Smooth muscle cell (in vitro differentiated cells): ENCODE results near the gene NOTCH1. TPM values are rescaled to one million over a fixed set of nuclear protein-coding genes. Genes with fewer than 3 reads are reported as not detected.

ENCODE experiments used
- DNase-seq: peaks from one replicate; lab custom pipeline; 2025; ENCODE audit not compliant: unreplicated experiment; lab: John Stamatoyannopoulos, UW
- H2AFZ ChIP-seq: fragments of 200-600 bp; sonication (generic); 2 replicates; pipeline ENCODE4 v1.6.0; 2016; ENCODE audit warnings: antibody characterized with exemption, low read depth, mild to moderate bottlenecking
- H3F3A ChIP-seq: fragments of 200-600 bp; sonication (generic); 2 replicates; pipeline ENCODE4 v1.6.0; 2017; ENCODE audit warnings: antibody characterized with exemption, low read depth
- H3K27ac ChIP-seq: fragments of 200-600 bp; sonication (generic); 2 replicates; pipeline ENCODE4 v1.5.1; 2016; ENCODE audit warnings: low read depth, mild to moderate bottlenecking
- H3K27me3 ChIP-seq: fragments of 200-600 bp; sonication (generic); 2 replicates; pipeline ENCODE4 v1.6.1; 2016; ENCODE audit warnings: low read depth, mild to moderate bottlenecking
- H3K36me3 ChIP-seq: fragments of 200-600 bp; sonication (generic); 2 replicates; pipeline ENCODE4 v1.5.1; 2016; ENCODE audit warnings: low read depth
- H3K4me1 ChIP-seq: fragments of 200-600 bp; sonication (generic); 2 replicates; pipeline ENCODE4 v1.5.1; 2016; ENCODE audit warnings: low read depth
- H3K4me2 ChIP-seq: fragments of 200-600 bp; sonication (generic); 2 replicates; pipeline ENCODE4 v1.6.0; 2016; ENCODE audit warnings: mild to moderate bottlenecking
- H3K4me3 ChIP-seq: fragments of 200-600 bp; sonication (generic); 2 replicates; pipeline ENCODE4 v1.5.1; 2016; ENCODE audit warnings: mild to moderate bottlenecking
- H3K79me2 ChIP-seq: fragments of 200-600 bp; sonication (generic); 2 replicates; pipeline ENCODE4 v1.6.0; 2016; ENCODE audit warnings: low read depth, mild to moderate bottlenecking
- H3K9ac ChIP-seq: fragments of 200-600 bp; sonication (generic); 2 replicates; pipeline ENCODE4 v1.6.0; 2016; ENCODE audit warnings: low read depth
- H3K9me3 ChIP-seq: fragments of 200-600 bp; sonication (generic); replicated peaks from 2 replicates; pipeline ENCODE4 v1.5.1; 2016; ENCODE audit warnings: low read depth
- H4K20me1 ChIP-seq: fragments of 200-600 bp; sonication (generic); 2 replicates; pipeline ENCODE4 v1.6.0; 2016; ENCODE audit warnings: low read depth
- WGBS: methylation state at CpG from one replicate; pipeline ENCODE4 v1.1.7; 2016; ENCODE audit warnings: low lambda C conversion rate; 5-methylcytosine and 5-hydroxymethylcytosine counted together
- polyA plus RNA-seq: library from polyadenylated mRNA; unstranded; fragments of >200 nt; fragmentation: Nextera tagmentation; extraction: Ambion mirVana; gene quantifications from 2 replicates; pipeline ENCODE4 v1.2.1, GENCODE V29; 2016
- total RNA-seq: library from RNA; depleted of rRNA; stranded (reverse); fragments of >200 nt; gene quantifications from 2 replicates; pipeline ENCODE4 v1.2.3, GENCODE V29; 2014
- TF ChIP-seq, protein P1 (sequence below): fragments of 200-600 bp; sonication (generic); IDR thresholded peaks from 2 replicates; pipeline ENCODE4 v1.5.1; 2017; ENCODE audit warnings: borderline replicate concordance, mild to moderate bottlenecking, antibody characterized with exemption; ENCODE audit not compliant: insufficient read depth, poor library complexity, severe bottlenecking

NOTCH1 gene
- total and polyA plus RNA-seq, 2 experiments from 2014 or later = 7.2 to 13.2 TPM

DNA sequence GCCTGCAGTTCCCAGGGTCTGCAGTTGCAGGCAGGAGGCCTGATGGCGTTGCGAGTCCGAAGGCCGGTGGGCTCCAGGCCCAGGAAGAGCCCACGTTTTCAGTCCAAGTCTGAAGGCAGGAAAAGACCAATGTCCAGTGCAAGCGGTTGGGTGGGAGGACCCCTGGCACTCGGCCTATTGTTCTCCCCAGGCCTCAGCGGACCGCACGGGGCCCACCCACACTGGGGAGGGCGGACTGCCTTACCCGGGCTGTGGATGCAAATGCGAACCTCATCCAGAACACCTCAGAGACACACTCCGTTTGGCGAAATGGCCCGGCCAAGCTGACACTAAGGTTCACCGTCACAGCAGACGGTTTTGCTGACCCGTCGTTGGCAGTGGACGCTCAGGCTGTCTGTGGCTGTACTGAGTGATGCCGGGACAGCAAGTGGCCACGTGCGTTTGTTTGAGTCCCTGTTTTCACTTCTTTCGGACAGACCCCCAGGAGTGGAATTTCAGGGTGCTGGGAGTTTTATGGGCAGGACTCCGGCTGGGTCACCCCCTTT, 52.8 kb downstream of the NOTCH1 start:
- DNase-seq = no peak
- H3K9me3 ChIP-seq = no peaks in the 10 kb centered on the region
- 89% methylated on average over 26 of the region's 26 CpGs for WGBS
- no peaks in the 10 kb centered on the region for H3K79me2 ChIP-seq
- H4K20me1 ChIP-seq = peaks cover 3% of the 10 kb centered on the region
- no peaks in the 10 kb centered on the region for H3K36me3 ChIP-seq
- no peak overlapping the region for H3K27ac ChIP-seq
- no peak overlapping the region for H3K4me3 ChIP-seq
- H2AFZ ChIP-seq = no peak overlapping the region
- H3K4me2 ChIP-seq = no peak overlapping the region
- H3K4me1 ChIP-seq = no peaks in the 10 kb centered on the region
- peaks cover 4% of the 10 kb centered on the region for H3F3A ChIP-seq
- H3K9ac ChIP-seq = no peak overlapping the region
- H3K27me3 ChIP-seq = no peaks in the 10 kb centered on the region
- TF ChIP-seq, protein P1, sequence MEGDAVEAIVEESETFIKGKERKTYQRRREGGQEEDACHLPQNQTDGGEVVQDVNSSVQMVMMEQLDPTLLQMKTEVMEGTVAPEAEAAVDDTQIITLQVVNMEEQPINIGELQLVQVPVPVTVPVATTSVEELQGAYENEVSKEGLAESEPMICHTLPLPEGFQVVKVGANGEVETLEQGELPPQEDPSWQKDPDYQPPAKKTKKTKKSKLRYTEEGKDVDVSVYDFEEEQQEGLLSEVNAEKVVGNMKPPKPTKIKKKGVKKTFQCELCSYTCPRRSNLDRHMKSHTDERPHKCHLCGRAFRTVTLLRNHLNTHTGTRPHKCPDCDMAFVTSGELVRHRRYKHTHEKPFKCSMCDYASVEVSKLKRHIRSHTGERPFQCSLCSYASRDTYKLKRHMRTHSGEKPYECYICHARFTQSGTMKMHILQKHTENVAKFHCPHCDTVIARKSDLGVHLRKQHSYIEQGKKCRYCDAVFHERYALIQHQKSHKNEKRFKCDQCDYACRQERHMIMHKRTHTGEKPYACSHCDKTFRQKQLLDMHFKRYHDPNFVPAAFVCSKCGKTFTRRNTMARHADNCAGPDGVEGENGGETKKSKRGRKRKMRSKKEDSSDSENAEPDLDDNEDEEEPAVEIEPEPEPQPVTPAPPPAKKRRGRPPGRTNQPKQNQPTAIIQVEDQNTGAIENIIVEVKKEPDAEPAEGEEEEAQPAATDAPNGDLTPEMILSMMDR = no peak

DNA sequence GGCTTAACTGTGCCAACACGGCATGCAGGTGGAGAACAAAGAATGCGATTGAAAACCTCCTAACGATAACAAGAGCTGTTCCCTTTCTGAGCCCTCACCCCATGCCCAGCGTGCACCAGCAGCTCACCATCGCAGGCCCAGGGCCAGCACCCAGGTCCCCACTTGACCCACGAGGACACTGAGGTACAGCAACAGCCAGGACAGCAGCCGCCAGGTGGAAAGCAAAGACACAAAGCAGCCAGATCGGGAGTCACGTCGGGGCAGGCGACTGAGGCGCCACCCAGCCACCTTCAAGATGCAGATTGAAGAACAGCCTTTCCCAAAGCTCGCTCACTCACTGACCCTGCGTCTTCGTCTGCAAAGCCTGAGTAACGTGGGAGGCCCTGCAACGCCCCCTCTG, 56.1 kb downstream of the NOTCH1 start:
- Histone ChIP-seq H3K4me2 (no peak overlapping the region), H3K79me2 (no peaks in the 10 kb centered on the region), H3K27ac (no peak overlapping the region), H3F3A (peaks cover 4% of the 10 kb centered on the region), H2AFZ (no peak overlapping the region), H4K20me1 (peaks cover 7% of the 10 kb centered on the region), H3K27me3 (no peaks in the 10 kb centered on the region), H3K4me3 (no peak overlapping the region), H3K4me1 (no peaks in the 10 kb centered on the region), H3K9me3 (no peaks in the 10 kb centered on the region), H3K36me3 (no peaks in the 10 kb centered on the region), H3K9ac (no peak overlapping the region)
- no peak for DNase-seq
- WGBS = 82% methylated on average over 17 of the region's 17 CpGs
- TF ChIP-seq, protein P1 = no peak

DNA sequence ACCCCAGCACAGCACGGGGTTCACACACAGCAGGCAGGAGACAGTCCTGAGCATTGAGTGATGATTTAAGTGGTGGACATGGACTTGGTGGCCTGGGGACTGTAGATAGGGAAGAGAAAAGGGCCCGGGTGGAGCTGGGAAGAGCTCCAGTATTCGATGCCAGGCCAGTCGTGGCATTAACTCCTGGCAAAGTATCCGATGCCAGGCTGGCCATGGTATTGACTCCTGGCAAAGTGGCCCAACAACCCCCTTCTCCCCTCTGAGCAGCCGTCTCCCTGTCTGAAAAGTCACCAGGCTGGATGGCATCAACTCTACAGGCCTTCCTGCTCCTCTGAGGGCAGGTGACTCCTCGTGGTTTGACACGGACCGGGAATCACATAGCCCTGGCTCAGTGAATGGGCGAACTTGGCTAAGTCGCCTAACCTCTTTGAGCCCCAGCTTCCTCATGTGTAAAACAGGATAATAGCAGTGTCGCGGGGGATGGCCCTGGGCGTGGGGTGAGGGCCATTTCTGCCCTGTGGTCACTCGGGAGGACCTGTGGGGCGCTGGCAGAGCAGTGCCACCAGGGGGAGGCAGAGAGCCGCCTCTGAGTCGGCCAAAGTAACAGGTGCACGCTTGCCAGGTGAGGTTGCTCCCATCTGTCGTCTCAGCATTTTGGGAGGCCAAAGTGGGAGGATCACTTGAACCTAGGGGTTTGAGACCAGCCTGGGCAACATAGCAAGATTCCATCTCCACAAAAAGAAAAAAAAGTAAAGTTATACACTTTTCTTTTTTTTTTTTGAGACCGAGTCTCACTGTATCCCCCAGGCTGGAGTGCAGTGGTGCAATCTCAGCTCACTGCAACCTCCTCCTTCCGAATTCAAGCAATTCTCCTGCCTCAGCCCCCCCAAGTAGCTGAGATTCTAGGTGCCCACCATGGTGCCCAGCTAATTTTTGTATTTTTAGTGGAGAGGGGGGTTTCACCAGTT, 57.3 kb downstream of the NOTCH1 start:
- Histone ChIP-seq H4K20me1 (peaks cover 4% of the 10 kb centered on the region), H3K9ac (no peak overlapping the region), H3K27me3 (no peaks in the 10 kb centered on the region), H2AFZ (no peak overlapping the region), H3K79me2 (no peaks in the 10 kb centered on the region), H3F3A (peaks cover 4% of the 10 kb centered on the region), H3K4me1 (peaks cover 6% of the 10 kb centered on the region), H3K4me2 (no peak overlapping the region), H3K27ac (no peak overlapping the region), H3K9me3 (no peaks in the 10 kb centered on the region), H3K4me3 (no peak overlapping the region), H3K36me3 (no peaks in the 10 kb centered on the region)
- TF ChIP-seq, protein P1 = peak; percentile 100
- peak; percentile 25 for DNase-seq
- 38% methylated on average over 21 of the region's 22 CpGs for WGBS
